ENCODE results near the gene CKAP5. TPM values are rescaled to one million over a fixed set of nuclear protein-coding genes. Genes with fewer than 3 reads are reported as not detected.

Gene CKAP5
- total RNA-seq, 2 experiments from 2014 or later = 23.2 to 26.9 TPM

GRCh38 chr11:46755962-46756361 lies 90.1 kb downstream of the CKAP5 start:
- Histone ChIP-seq H3K9me3 (ENCODE audit: control insufficient read depth in 1 of 2, insufficient read depth in 1 of 2, low read length in 2 of 2) (no peaks in the 10 kb centered on the region), H3K27ac (ENCODE audit: low read depth in 1 of 2, low read length in 2 of 2) (no peak overlapping the region), H3K4me3 (ENCODE audit: low read length) (no peak overlapping the region), H3K4me1 (ENCODE audit: insufficient read depth, low read length) (no peaks in the 10 kb centered on the region), H3K36me3 (ENCODE audit: insufficient read depth, low read length) (peaks cover 68% of the 10 kb centered on the region), H3K27me3 (ENCODE audit: control insufficient read depth in 1 of 2, insufficient read depth in 2 of 2, low read length in 2 of 2) (no peaks in the 10 kb centered on the region)
- peaks cover 84% of the 10 kb centered on the region for H3K36me3 Mint-ChIP-seq (ENCODE audit: low read depth)
- ATAC-seq (ENCODE audit: poor library complexity) = no peak
- no peaks in the 10 kb centered on the region for H3K9me3 Mint-ChIP-seq
- intact Hi-C loops (cut with DNase I, micrococcal nuclease) = no loop called here
- DNase-seq = no peak
- no peak overlapping the region for H3K27ac Mint-ChIP-seq
- H3K4me3 Mint-ChIP-seq = no peak overlapping the region
- H3K4me1 Mint-ChIP-seq (ENCODE audit: low read depth) = no peaks in the 10 kb centered on the region
- ChIA-PET POLR2A (no interaction called here), CTCF (no interaction called here)
- no peaks in the 10 kb centered on the region for H3K27me3 Mint-ChIP-seq
- TF ChIP-seq CTCF (IDR thresholded peaks at IDR 0.05) = no peak

GRCh38 chr11:46747150-46747549 lies 98.9 kb downstream of the CKAP5 start:
- intact Hi-C loops (cut with DNase I, micrococcal nuclease) = no loop called here
- Mint-ChIP-seq H3K27me3 (no peaks in the 10 kb centered on the region), H3K4me1 (ENCODE audit: low read depth) (no peaks in the 10 kb centered on the region), H3K9me3 (no peaks in the 10 kb centered on the region), H3K36me3 (ENCODE audit: low read depth) (peaks cover 89% of the 10 kb centered on the region), H3K27ac (no peak overlapping the region), H3K4me3 (no peak overlapping the region)
- H3K27ac ChIP-seq (ENCODE audit: low read depth in 1 of 2, low read length in 2 of 2) = no peak overlapping the region
- CTCF ChIA-PET = no interaction called here
- POLR2A ChIA-PET = no interaction called here
- no peaks in the 10 kb centered on the region for H3K27me3 ChIP-seq (ENCODE audit: control insufficient read depth in 1 of 2, insufficient read depth in 2 of 2, low read length in 2 of 2)
- DNase-seq = no peak
- no peaks in the 10 kb centered on the region for H3K9me3 ChIP-seq (ENCODE audit: control insufficient read depth in 1 of 2, insufficient read depth in 1 of 2, low read length in 2 of 2)
- no peaks in the 10 kb centered on the region for H3K4me1 ChIP-seq (ENCODE audit: insufficient read depth, low read length)
- no peak for ATAC-seq (ENCODE audit: poor library complexity)
- no peak overlapping the region for H3K4me3 ChIP-seq (ENCODE audit: low read length)
- peaks cover 71% of the 10 kb centered on the region for H3K36me3 ChIP-seq (ENCODE audit: insufficient read depth, low read length)
- TF ChIP-seq CTCF (IDR thresholded peaks at IDR 0.05) = no peak

- no peak for ATAC-seq (ENCODE audit: poor library complexity)
- no peaks in the 10 kb centered on the region for H3K9me3 Mint-ChIP-seq
These were observed 100.1 kb downstream of the CKAP5 start for GRCh38 chr11:46745995-46746394.

More at GRCh38 chr11:46745995-46746394, 100.1 kb downstream of the CKAP5 start:
- intact Hi-C loops (cut with DNase I, micrococcal nuclease) = no loop called here
- Histone ChIP-seq H3K9me3 (ENCODE audit: control insufficient read depth in 1 of 2, insufficient read depth in 1 of 2, low read length in 2 of 2) (no peaks in the 10 kb centered on the region), H3K4me1 (ENCODE audit: insufficient read depth, low read length) (no peaks in the 10 kb centered on the region), H3K27ac (ENCODE audit: low read depth in 1 of 2, low read length in 2 of 2) (no peak overlapping the region), H3K36me3 (ENCODE audit: insufficient read depth, low read length) (peaks cover 67% of the 10 kb centered on the region), H3K27me3 (ENCODE audit: control insufficient read depth in 1 of 2, insufficient read depth in 2 of 2, low read length in 2 of 2) (no peaks in the 10 kb centered on the region), H3K4me3 (ENCODE audit: low read length) (no peak overlapping the region)
- Mint-ChIP-seq H3K27me3 (no peaks in the 10 kb centered on the region), H3K27ac (no peak overlapping the region), H3K4me3 (no peak overlapping the region), H3K36me3 (ENCODE audit: low read depth) (peaks cover 87% of the 10 kb centered on the region), H3K4me1 (ENCODE audit: low read depth) (no peaks in the 10 kb centered on the region)
- DNase-seq = no peak
- TF ChIP-seq CTCF (IDR thresholded peaks at IDR 0.05) = no peak
- POLR2A ChIA-PET = no interaction called here
- CTCF ChIA-PET = no interaction called here

All from CD4-positive, alpha-beta T cell (primary cell).